GM12875 (cell line): ENCODE measurements around the gene NCEH1.
A peak's percentile ranks its signal among the peaks of the same experiment; 100 is the strongest.
"Not testable (repeated sequence)": the region's sequence is repeated elsewhere in the genome, so short reads cannot be mapped to it uniquely, and the experiment has no call there.

Experiments used
- H3K4me3 ChIP-seq: one replicate; pipeline ENCODE4 v1.5.1; 2011; ENCODE audit warnings: low read depth, low read length, control low read depth
- TF ChIP-seq, protein P1 (sequence below): IDR thresholded peaks from 2 replicates; pipeline ENCODE4 v1.5.1; 2011; ENCODE audit warnings: low read depth, mild to moderate bottlenecking, control low read depth, inconsistent platforms, low read length, moderate library complexity, borderline replicate concordance; ENCODE audit not compliant: insufficient read depth

NCEH1 gene

GRCh38 chr3:172676196-172676922 is 34.5 kb downstream of the NCEH1 start:
- no peak overlapping the region for H3K4me3 ChIP-seq
- TF ChIP-seq, protein P1, sequence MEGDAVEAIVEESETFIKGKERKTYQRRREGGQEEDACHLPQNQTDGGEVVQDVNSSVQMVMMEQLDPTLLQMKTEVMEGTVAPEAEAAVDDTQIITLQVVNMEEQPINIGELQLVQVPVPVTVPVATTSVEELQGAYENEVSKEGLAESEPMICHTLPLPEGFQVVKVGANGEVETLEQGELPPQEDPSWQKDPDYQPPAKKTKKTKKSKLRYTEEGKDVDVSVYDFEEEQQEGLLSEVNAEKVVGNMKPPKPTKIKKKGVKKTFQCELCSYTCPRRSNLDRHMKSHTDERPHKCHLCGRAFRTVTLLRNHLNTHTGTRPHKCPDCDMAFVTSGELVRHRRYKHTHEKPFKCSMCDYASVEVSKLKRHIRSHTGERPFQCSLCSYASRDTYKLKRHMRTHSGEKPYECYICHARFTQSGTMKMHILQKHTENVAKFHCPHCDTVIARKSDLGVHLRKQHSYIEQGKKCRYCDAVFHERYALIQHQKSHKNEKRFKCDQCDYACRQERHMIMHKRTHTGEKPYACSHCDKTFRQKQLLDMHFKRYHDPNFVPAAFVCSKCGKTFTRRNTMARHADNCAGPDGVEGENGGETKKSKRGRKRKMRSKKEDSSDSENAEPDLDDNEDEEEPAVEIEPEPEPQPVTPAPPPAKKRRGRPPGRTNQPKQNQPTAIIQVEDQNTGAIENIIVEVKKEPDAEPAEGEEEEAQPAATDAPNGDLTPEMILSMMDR = no peak

DNA sequence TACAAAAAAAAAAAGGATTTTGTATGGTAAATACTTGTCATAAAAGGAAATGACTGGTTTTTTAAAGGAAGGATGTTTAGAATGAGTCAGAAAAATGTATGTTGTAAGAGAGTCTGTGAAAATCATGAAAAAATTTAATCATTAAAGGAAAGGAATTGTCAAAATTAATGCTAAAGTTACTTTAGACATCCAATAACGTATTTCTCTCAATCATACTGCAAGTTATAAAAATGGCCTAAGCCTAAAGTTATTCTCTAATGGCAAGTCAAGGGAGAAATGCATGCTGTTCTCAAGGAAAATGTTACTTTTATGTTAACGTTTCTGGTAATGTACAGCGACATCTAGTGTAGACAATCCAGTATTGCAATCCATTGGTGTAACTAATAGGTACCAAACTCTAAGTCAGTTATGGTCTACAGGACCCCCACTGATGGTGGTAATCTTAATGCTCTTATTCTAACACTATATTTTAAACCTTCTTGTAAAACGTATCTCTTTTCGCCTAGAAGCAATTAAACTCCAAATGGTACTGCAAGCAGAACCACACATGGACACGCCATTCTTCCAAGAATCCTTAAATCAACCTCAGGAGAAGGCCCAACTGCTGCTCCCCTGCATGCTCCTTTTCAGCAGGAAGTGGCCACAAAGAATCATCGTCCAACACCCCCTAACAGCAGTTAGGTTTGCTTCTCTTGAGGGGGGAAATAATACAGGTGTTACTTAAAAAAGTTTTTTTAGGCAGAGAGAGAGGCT is 35.2 kb downstream of the NCEH1 start:
- TF ChIP-seq, protein P1 = peak; percentile 59; the same call in 1 of the 2 replicates
- no peak overlapping the region for H3K4me3 ChIP-seq

DNA sequence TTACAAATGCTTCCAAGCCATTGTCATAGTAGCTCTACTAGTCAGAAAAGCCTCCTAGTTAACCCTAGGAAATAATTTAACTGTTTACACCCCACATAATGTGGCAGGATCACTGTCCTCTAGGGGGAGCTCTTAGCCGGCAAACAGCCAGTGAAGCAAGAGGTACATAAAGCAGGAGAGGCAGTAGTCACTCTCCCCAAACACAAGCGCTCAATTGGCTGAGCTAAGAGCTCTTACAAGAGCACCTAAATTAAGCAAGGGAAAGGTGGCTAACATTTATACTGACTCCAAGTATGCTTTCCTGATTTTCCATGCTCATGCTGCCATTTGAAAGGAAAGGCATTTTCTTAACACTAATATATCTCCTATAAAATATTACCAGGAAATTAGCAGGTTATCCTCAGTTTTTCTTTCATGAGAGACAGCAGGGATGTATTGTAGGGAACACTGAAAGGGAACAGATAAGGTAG is 37.6 kb downstream of the NCEH1 start:
- H3K4me3 ChIP-seq = no peak overlapping the region
- TF ChIP-seq, protein P1 = peak; percentile 66

GRCh38 chr3:172669021-172669420 is 41.8 kb downstream of the NCEH1 start:
- no peak overlapping the region for H3K4me3 ChIP-seq
- TF ChIP-seq, protein P1 = no peak

- TF ChIP-seq, protein P1 = peak; percentile 72
- no peak overlapping the region for H3K4me3 ChIP-seq
Measured at GRCh38 chr3:172666873-172667694, 43.8 kb downstream of the NCEH1 start.

- TF ChIP-seq, protein P1 = no peak; the same call in 1 of the 2 replicates
- H3K4me3 ChIP-seq = no peak overlapping the region
Measured at GRCh38 chr3:172666181-172666872, 44.5 kb downstream of the NCEH1 start.

- H3K4me3 ChIP-seq = not testable (repeated sequence)
Measured at GRCh38 chr3:172665510-172665909, 45.4 kb downstream of the NCEH1 start.

DNA sequence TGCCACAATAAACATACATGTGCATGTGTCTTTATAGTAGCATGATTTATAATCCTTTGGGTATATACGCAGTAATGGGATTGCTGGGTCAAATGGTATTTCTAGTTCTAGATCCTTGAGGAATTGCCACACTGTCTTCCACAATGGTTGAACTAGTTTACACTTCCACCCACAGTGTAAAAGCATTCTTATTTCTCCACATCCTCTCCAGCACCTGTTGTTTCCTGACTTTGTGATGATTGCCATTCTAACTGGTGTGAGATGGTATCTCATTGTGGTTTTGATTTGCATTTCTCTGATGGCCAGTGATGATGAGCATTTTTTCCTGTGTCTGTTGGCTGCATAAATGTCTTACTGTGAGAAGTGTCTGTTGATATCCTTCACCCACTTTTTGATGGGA is 50.4 kb downstream of the NCEH1 start:
- not testable (repeated sequence) for H3K4me3 ChIP-seq
